Measurements from ENCODE around the gene FUT7.

The FUT7 gene

DNA sequence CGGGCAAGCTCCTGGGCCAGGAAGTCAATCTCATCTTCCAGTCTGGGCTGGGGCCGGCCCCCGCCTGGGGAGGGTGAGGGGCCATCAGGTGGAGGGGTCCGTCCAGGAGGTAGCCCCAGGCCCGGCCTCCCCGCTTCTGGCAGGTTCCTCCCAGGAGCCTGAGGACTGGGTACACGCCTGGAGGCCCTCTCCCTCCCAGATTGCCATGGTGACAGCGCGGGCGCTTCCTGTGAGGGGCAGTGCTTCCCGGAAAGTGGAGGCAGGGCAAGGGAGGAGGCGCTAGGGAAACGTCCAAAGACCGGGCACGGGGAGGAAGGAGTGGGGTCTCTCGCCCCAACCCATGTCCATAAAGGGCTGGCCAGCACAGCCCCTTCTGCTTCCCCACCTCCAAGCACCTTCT, 9.2 kb upstream of the FUT7 start:
- no peaks in the 10 kb centered on the region for H3K9me3 ChIP-seq

DNA sequence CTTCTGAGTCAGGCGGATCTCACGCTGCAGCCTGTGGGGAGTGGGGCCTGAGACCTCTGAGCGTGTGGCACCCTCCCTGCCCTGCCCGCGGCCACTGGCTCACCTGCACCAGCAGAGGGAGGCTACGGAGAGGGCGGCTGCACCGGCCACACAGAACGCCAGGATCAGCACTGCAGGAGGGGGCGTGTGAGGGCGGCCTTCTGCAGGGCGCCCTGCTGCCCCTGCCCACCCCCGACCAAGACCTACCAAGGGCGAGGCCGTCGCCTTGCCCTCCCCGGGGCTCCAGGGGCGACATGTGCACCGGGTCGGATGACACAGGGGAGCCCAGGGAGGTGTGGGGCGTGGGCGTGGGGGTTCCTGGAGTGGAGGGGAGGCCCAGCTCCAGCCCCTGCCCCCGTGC, 8.7 kb upstream of the FUT7 start:
- H3K36me3 ChIP-seq, result peaks cover 43% of the 10 kb centered on the region
- H3K4me2 ChIP-seq, result peak overlapping the region; percentile 99
- H3K27me3 ChIP-seq, result peaks cover 12% of the 10 kb centered on the region; the same call in 1 of the 2 replicates
- H3K4me1 ChIP-seq, result peaks cover 72% of the 10 kb centered on the region
- peaks cover 53% of the 10 kb centered on the region for H4K20me1 ChIP-seq
- peak overlapping the region; percentile 64; the same call in 1 of the 2 replicates for H3K9ac ChIP-seq
- no peaks in the 10 kb centered on the region for H3K9me3 ChIP-seq
- TF ChIP-seq Cebpa-rat (IDR thresholded peaks at IDR 0.05), result no peak
- no peak overlapping the region for H3K4me3 ChIP-seq
- H3K27ac ChIP-seq, result peak overlapping the region; percentile 71

More for the DNA sequence above, 9.2 kb upstream of the FUT7 start:
- Histone ChIP-seq H4K20me1 (peaks cover 54% of the 10 kb centered on the region), H3K4me3 (peak overlapping the region; percentile 31; the same call in 1 of the 2 replicates), H3K4me2 (peak overlapping the region; percentile 99), H3K27me3 (peaks cover 16% of the 10 kb centered on the region; the same call in 1 of the 2 replicates), H3K4me1 (peaks cover 66% of the 10 kb centered on the region), H3K36me3 (peaks cover 43% of the 10 kb centered on the region), H3K27ac (peak overlapping the region; percentile 71), H3K9ac (peak overlapping the region; percentile 64)
- no peak for TF ChIP-seq Cebpa-rat (IDR thresholded peaks at IDR 0.05)

DNA sequence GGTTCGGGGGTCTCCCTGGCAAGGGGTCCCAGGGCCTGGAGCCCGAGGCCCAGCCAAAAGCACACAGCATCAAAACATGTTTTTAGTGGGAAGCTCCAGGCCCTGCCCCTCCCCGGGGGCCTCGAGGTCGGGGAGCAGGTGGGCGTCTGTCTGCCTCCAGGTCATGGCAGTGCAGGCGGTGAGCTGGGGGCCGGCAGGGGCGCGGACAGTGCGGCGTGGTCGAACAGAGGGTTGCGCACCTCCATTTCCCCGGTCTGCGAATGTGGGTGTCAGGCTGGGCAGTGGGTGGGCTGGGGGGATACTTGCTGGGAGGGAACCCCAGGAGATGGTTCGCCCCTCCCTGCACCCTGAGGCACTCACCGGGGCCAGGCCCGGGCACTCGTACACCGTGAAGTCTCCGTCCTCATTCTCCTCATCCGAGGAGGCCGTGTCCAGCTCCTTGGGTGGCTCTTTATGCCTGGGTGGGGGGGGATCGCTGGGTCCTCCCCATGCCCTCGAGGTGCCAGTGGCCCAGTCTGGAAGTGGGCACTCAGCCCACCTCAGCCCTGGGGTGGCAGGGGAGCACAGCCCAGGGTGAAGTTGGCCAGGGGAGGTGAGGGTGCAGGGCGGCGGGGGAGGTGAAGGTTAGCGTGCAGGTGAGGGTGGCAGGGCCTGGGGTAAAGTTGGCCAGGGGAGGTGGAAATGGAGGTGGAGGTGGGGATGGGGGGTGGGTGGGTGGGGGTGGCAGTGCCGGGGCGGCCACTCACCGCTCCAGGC, 7.9 kb upstream of the FUT7 start:
- H3K27ac ChIP-seq, result no peak overlapping the region
- TF ChIP-seq Cebpa-rat (IDR thresholded peaks at IDR 0.05), result no peak
- H3K4me3 ChIP-seq, result no peak overlapping the region
- H4K20me1 ChIP-seq, result peaks cover 45% of the 10 kb centered on the region
- no peak overlapping the region for H3K4me2 ChIP-seq
- peaks cover 4% of the 10 kb centered on the region; the same call in 1 of the 2 replicates for H3K27me3 ChIP-seq
- no peak overlapping the region for H3K9ac ChIP-seq
- no peaks in the 10 kb centered on the region for H3K9me3 ChIP-seq
- peaks cover 43% of the 10 kb centered on the region for H3K36me3 ChIP-seq
- H3K4me1 ChIP-seq, result peaks cover 72% of the 10 kb centered on the region

DNA sequence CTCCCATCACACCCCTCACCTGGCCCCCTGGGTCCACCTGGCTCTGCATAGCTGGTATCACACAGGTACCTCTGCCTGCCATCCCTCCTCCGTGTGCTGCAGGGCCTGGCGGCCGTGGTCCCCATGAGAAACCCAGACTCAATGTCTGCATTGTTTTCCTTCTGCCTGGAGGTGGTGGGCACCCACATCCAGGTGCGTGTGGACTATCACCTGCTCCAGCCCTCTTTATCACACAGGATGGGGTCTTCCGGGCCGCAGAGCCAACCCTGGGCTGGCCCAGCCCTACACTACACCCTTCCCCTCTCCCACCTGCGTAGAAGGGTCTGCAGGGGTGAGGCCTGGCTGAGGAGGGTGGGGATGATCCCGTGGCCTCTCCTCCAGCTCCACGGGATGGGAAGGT, 7.0 kb upstream of the FUT7 start:
- no peaks in the 10 kb centered on the region for H3K27me3 ChIP-seq
- no peak overlapping the region for H3K9ac ChIP-seq
- peaks cover 36% of the 10 kb centered on the region for H4K20me1 ChIP-seq
- TF ChIP-seq Cebpa-rat (IDR thresholded peaks at IDR 0.05), result no peak
- H3K4me3 ChIP-seq, result no peak overlapping the region
- peaks cover 71% of the 10 kb centered on the region for H3K4me1 ChIP-seq
- no peaks in the 10 kb centered on the region for H3K9me3 ChIP-seq
- H3K36me3 ChIP-seq, result peaks cover 43% of the 10 kb centered on the region
- no peak overlapping the region for H3K4me2 ChIP-seq
- no peak overlapping the region for H3K27ac ChIP-seq

DNA sequence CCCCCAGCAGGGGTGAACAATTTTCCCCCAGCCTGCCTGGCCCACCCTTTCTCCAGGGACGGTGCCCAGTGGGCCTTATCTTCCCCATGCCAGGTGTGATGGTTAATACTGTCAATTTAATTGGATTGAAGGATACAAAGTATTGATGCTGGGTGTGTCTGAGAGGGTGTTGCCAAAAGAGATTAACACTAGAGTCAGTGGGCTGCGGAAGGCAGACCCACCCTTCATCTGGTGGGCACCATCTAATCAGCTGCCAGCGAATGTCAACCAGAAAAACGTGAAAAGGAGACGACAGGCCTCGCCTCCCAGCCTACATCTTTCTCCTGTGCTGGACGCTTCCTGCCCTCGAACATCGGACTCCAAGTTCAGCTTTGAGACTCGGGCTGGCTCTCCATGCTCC, 5.6 kb upstream of the FUT7 start:
- Histone ChIP-seq H3K27me3 (no peaks in the 10 kb centered on the region), H3K9ac (no peak overlapping the region), H3K4me2 (no peak overlapping the region), H3K27ac (no peak overlapping the region), H3K4me1 (peaks cover 71% of the 10 kb centered on the region), H3K36me3 (peaks cover 43% of the 10 kb centered on the region), H4K20me1 (peaks cover 22% of the 10 kb centered on the region), H3K9me3 (no peaks in the 10 kb centered on the region), H3K4me3 (no peak overlapping the region)
- TF ChIP-seq Cebpa-rat (IDR thresholded peaks at IDR 0.05), result no peak

DNA sequence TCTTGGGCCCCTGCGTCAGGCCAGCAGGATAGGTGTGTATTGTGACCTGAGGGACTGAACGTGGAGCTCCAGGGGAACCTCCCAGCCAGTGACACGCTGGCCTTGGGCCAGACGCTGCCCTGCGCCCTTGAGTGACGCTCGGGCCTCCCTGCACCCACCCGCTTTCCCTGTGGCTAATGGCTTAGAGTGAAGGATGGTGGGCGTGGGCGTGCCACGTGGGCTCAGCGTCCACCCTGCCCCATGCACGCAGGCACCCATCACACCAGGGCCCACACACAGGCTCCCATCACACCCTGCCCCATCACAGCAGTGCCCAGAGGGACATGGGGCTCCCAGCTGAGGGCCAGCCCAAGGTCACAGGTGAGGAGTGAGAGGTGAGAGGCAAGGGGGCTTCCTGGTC, 5.1 kb upstream of the FUT7 start:
- H4K20me1 ChIP-seq, result peaks cover 17% of the 10 kb centered on the region
- no peak overlapping the region for H3K9ac ChIP-seq
- H3K27ac ChIP-seq, result no peak overlapping the region
- no peaks in the 10 kb centered on the region for H3K9me3 ChIP-seq
- peaks cover 43% of the 10 kb centered on the region for H3K36me3 ChIP-seq
- no peak for TF ChIP-seq Cebpa-rat (IDR thresholded peaks at IDR 0.05)
- H3K4me3 ChIP-seq, result no peak overlapping the region
- no peak overlapping the region for H3K4me2 ChIP-seq
- peaks cover 71% of the 10 kb centered on the region for H3K4me1 ChIP-seq
- no peaks in the 10 kb centered on the region for H3K27me3 ChIP-seq

DNA sequence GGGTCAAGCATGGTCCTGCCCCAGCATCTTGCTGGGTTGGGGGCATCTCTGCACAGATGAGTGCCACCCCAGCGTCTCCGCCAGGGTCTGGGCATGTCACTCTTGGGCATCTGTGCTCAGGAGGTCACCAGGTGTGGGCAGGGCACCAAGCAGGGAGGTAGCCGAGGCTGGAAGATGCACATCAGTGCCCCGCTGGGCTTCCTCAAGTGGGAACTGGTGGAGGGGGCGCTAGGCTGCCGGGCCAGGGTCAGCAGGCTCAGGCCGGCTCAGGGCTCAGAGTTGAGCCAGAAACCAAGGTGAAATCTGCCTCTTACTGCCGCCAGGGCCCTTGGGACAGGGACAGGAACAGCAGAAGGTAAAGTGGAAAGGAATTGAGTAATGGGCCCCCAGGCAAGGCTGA, 4.0 kb upstream of the FUT7 start:
- Histone ChIP-seq H3K4me2 (peak overlapping the region; percentile 93), H3K27ac (peak overlapping the region; percentile 81), H3K9me3 (no peaks in the 10 kb centered on the region), H4K20me1 (peaks cover 6% of the 10 kb centered on the region), H3K27me3 (no peaks in the 10 kb centered on the region), H3K9ac (0 out of 2 replicates have a peak overlapping the region, but pooled peaks have one; percentile 38), H3K4me1 (peaks cover 71% of the 10 kb centered on the region), H3K4me3 (no peak overlapping the region), H3K36me3 (peaks cover 43% of the 10 kb centered on the region)
- no peak for TF ChIP-seq Cebpa-rat (IDR thresholded peaks at IDR 0.05)

DNA sequence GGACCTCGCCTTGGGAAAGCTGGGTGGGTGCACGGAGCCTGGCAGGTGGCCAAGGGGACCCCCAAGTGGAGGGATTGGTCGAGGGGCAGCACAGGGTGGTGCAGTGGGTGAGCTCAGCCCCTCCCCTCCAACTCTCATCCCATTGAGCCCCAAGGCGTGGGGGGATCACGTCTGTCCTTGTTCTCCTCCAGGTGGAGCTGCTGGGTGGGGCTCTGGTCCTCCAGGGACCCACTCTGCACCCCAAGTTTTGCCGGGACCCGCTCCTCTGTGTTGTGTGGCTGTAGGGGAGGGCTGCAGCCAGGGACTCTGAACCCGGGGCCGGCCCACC, 3.6 kb upstream of the FUT7 start:
- peaks cover 71% of the 10 kb centered on the region for H3K4me1 ChIP-seq
- H3K36me3 ChIP-seq, result peaks cover 38% of the 10 kb centered on the region
- H3K27me3 ChIP-seq, result no peaks in the 10 kb centered on the region
- no peaks in the 10 kb centered on the region for H3K9me3 ChIP-seq
- H3K9ac ChIP-seq, result peak overlapping the region; percentile 38; the same call in 1 of the 2 replicates
- peak overlapping the region; percentile 93 for H3K4me2 ChIP-seq
- no peak overlapping the region for H3K4me3 ChIP-seq
- H3K27ac ChIP-seq, result peak overlapping the region; percentile 81
- H4K20me1 ChIP-seq, result peaks cover 2% of the 10 kb centered on the region
- no peak for TF ChIP-seq Cebpa-rat (IDR thresholded peaks at IDR 0.05)

DNA sequence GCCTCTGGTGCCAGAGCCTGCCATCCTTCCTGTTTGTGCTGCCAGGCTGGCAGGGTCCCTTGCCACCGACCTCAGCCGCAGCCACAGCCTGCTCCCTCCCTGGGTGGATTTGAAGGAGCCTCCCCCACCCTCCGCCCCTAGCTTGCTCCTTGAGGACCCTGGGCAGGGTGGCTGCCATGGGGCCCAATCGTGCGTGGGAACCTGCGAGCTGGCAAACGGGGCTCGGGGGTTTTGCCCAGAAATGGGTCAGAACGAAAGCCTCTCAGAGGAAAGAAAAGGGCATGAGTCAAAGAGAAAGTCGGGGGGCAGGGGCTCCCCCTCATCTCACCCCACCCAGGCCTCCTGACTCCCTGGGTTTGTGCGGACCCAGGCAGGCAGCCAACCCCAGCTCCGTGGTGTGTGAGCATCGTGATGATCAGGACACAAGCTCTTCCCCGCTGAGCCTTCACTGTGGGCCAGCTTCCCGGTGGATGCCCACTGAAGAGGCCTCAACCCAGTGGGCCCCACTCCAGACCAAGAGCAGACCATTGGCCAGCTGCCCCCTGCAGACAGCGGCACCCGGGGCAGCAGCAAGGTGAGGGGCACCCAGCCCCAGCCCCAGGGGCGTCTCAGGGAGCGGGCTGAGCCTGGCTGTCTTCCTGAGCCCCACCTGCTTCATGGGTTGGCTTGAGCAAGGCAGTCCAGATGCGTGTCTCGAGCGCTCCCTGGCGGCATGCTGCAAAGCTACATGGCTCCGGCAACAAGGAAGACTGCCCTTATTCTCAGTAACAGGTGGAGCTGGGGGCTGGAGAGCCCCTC, 3.0 kb upstream of the FUT7 start:
- H3K36me3 ChIP-seq, result peaks cover 34% of the 10 kb centered on the region
- peak overlapping the region; percentile 93 for H3K4me2 ChIP-seq
- peak overlapping the region; percentile 62 for H3K9ac ChIP-seq
- H3K27ac ChIP-seq, result peak overlapping the region; percentile 81
- H4K20me1 ChIP-seq, result no peaks in the 10 kb centered on the region
- TF ChIP-seq Cebpa-rat (IDR thresholded peaks at IDR 0.05), result no peak
- H3K9me3 ChIP-seq, result no peaks in the 10 kb centered on the region
- peak overlapping the region; percentile 55 for H3K4me3 ChIP-seq
- H3K4me1 ChIP-seq, result peaks cover 74% of the 10 kb centered on the region
- H3K27me3 ChIP-seq, result no peaks in the 10 kb centered on the region

Data from BLaER1 (cell line).